ENCODE results near the gene IRF6.

The IRF6 gene

DNA sequence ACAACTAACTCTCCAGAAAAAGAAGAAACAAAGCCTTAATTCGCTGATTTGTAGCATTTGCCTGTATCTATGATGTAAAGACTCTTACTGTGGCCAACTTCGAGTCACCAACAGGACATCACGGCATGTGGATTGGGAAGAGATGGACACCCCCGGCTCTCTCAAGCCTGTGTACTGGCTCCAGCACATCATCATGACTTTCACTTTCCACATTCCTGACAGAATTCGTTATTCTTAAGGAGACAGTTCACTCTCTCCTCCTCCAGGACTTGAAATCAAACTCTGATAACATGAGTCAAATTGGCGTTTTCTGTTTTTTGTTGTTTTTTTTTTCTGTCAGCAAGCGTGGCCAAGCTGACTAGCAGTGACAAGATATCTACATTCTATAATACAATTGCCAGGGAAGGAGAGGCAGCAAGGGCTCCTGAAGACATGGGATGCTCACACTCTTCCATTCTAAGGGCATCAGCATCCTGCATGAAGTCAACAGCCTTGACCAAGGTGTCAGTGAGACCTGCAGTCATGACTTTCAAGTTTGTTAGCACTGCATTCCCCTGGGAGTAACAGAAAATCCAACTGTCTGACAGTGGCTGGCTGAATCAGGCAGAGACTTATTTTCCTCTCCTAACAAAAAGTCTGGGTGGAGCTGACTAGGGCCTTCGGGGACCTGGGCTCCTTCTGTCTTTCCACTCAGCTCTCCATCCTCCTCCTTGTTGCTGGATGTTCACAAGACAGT, 63.4 kb downstream of the IRF6 start:
- TF ChIP-seq, protein P1, sequence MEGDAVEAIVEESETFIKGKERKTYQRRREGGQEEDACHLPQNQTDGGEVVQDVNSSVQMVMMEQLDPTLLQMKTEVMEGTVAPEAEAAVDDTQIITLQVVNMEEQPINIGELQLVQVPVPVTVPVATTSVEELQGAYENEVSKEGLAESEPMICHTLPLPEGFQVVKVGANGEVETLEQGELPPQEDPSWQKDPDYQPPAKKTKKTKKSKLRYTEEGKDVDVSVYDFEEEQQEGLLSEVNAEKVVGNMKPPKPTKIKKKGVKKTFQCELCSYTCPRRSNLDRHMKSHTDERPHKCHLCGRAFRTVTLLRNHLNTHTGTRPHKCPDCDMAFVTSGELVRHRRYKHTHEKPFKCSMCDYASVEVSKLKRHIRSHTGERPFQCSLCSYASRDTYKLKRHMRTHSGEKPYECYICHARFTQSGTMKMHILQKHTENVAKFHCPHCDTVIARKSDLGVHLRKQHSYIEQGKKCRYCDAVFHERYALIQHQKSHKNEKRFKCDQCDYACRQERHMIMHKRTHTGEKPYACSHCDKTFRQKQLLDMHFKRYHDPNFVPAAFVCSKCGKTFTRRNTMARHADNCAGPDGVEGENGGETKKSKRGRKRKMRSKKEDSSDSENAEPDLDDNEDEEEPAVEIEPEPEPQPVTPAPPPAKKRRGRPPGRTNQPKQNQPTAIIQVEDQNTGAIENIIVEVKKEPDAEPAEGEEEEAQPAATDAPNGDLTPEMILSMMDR (IDR thresholded peaks at IDR 0.05; ENCODE audit: insufficient read depth, missing control alignments): no peak
- FAIRE-seq (no peak), DNase-seq (ENCODE audit: insufficient read length, low spot score) (no peak)

DNA sequence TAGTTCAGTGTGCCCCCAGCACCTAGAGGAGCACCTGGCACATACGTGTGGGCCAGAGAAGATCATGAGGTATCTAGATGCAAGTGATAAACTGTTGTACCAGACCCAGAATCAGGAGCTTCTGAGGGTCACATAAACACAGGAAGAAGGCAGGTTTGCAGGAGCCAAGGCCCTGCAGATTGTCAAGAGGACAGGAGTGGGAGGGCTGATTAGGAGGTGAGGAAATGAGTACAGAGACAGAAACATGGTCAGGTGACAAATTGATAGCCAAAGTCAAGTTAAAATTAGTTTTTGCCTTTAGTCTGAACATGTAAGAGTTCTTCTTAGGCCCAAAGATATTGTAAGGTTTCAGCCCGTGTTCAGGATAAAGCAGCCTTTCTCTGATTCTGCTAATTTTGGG, 64.1 kb downstream of the IRF6 start:
- DNase-seq (ENCODE audit: insufficient read length, low spot score) (no peak), FAIRE-seq (no peak)
- TF ChIP-seq, protein P1 (IDR thresholded peaks at IDR 0.05; ENCODE audit: insufficient read depth, missing control alignments): no peak

DNA sequence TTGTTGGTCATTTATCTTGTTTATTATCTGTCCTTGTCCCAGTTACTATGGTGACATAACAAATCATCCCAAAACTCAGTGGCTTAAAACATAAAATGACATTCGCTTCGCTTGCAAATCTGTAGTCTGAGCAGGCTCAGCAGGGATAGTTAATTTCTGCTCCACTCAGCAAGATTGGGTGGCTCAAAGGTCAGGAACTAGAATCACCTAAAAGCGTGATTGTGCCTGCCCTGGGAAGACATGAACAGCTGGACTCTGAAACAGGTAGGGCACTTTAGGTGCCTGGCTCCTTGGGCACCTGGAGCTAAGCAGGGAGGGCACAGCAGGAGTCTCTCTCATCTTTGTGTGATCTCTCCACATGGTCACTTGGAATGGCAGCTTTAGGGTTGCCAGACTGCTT, 64.7 kb downstream of the IRF6 start:
- FAIRE-seq (no peak), DNase-seq (ENCODE audit: insufficient read length, low spot score) (no peak)
- TF ChIP-seq, protein P1 (IDR thresholded peaks at IDR 0.05; ENCODE audit: insufficient read depth, missing control alignments): no peak

DNA sequence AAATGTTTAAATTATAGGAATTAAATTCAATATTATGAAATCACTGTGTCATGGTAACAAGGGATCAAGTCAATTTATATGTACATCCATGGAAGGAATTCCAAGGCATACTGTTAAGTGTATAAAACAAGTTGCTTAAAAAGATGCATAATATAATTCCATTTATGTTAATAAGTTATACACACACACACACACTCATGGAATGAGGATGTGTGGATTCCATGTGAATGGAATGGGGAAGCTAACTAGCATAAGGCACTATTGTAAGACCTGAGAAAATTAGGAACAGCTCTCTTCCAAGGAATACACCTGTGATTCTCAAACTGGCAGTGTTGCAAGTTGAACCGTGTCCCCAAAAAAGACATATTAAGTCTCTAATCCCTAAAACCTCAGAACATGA, 67.7 kb downstream of the IRF6 start:
- FAIRE-seq: no peak
- TF ChIP-seq, protein P1 (IDR thresholded peaks at IDR 0.05; ENCODE audit: insufficient read depth, missing control alignments): no peak
- DNase-seq (ENCODE audit: insufficient read length, low spot score): no peak

DNA sequence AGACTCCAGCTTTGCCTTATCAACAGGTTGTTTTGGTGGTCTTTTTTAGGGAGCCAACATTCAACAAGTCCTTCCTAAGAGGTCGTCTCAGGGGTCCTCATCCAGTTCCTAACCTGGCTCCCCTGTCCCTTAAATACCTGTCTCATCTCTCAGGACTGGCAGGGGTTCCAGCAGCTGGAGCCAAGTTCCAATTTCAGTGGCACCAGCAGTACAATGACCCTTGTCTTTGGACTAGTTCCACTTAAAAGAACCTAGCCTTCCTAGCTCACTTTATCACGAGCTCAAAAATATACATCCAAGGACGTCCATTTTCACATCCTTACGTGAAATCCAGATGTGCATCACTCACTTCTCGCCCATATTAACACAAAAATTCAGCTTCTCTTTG, 68.8 kb downstream of the IRF6 start:
- FAIRE-seq: no peak
- no peak for DNase-seq (ENCODE audit: insufficient read length, low spot score)

DNA sequence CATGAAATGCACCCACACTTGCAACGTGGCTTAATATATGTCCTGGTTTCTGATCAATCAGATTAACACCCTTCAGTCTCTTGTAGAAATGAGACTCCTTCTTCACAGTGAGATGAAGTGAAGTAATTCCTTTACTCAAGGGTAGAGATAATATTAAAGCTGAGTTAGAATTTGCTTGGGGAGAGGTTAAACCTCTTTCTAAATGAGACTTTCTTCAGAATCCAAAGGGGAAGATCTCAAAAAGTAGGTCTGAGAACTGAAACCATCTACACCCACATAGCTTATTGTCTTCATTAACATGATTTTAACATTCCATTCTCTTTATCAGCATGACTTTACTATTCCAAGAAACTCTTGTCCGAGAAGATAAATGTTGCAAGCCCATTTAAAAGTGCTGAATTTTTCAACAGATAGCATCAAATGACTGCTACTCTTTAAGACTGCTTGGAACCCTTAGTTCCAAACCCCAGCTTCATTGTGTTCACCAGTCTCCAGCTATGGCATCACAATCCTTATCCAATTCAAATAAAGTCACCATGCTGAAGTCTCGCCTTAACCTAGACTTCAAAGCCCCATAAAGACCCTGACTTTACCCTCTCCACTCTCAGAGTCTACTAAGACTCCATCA, 69.3 kb downstream of the IRF6 start:
- TF ChIP-seq, protein P1 (IDR thresholded peaks at IDR 0.05; ENCODE audit: insufficient read depth, missing control alignments): no peak
- FAIRE-seq: no peak
- no peak for DNase-seq (ENCODE audit: insufficient read length, low spot score)

More for the DNA sequence above, 68.8 kb downstream of the IRF6 start:
- TF ChIP-seq, protein P1 (IDR thresholded peaks at IDR 0.05; ENCODE audit: insufficient read depth, missing control alignments): no peak
